HG02840 (cell line): ENCODE measurements around the gene CYB5R3.
"Not testable (repeated sequence)": the region's sequence is repeated elsewhere in the genome, so short reads cannot be mapped to it uniquely, and the experiment has no call there.

ENCODE experiments used
- ATAC-seq: cut with Tn5 transposase; IDR thresholded peaks from one replicate; pipeline ENCODE4 v1.9.1; 2021; ENCODE audit warnings: mild to moderate bottlenecking, moderate library complexity, moderate number of reproducible peaks; ENCODE audit not compliant: unreplicated experiment, low FRiP score

CYB5R3 gene

DNA sequence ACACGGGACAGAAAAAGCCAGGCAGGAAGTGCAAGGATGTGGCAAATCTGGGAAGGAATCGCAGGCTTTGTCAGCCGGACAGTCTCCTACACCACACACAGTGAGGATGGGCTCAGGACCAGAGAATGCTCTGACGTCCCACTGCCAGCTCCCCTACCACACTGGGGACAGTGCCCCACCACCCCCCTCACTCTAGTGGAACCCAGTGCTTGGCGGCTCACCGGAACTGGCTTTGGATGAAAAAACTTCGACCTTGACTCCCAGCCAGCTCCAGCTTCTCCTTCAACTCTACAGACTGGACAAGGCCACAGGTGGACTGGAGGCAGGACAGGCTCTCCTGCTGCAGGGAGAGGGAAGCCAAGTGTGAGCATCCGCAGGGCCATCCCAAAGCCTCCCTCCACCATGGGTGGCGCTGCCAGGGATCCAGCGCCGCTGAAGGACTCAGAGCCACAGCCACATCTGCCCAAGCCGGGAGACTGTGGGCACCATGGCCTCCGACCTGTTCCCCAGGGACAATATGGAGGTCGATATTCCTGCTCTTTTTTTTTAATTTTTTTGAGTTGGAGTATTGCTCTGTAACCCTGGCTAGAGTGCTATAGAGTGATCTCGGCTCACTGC, 71.5 kb downstream of the CYB5R3 start:
- ATAC-seq, result no peak

DNA sequence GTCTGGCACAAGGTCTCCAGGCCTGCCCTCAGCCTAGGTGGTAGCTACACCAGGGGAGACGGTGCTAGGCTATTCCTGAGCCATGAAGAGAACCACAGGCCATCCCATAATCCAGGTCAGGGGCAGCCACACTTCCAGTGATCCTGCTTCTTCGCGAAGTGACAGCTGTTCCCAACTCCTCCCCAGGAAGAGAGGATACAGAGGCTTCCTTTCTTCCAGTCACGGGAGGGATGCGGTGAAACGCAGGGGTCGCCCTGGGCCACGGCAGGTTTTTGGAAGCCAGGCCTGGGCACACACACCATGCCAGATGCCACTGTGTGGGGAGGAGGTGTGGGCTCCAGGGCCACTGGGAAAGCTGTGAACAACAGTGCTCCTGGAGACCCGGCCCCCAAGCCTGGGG, 72.1 kb downstream of the CYB5R3 start:
- not testable (repeated sequence) for ATAC-seq

DNA sequence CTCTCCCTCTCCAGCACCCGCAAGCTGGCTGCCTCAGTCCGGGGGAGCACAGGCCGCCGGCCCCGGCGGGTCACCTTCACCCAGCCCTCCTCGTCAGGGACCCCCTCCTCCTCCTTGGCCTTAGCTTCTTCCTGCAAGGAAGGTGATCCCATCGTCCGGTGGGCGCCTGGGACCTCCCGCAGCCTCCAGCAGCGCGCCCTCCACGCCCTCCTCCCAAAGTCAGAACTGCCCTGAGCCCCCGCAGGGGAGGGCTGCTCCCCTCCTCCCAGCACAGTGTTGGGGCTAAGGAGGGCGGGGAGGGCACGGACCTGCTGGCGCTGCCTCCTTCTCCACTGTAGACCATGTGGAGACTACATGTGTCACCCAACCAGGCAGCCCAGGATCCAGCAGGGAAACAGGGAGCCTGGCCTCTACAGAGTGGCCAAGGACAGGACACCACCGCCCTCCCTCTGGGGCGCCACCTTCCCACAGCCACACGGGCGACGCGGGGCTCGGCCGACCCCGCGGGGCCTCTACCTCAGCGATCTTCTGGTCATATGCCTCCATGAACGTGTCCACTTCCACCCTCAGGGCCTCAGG, 73.1 kb downstream of the CYB5R3 start:
- ATAC-seq, result not testable (repeated sequence)

DNA sequence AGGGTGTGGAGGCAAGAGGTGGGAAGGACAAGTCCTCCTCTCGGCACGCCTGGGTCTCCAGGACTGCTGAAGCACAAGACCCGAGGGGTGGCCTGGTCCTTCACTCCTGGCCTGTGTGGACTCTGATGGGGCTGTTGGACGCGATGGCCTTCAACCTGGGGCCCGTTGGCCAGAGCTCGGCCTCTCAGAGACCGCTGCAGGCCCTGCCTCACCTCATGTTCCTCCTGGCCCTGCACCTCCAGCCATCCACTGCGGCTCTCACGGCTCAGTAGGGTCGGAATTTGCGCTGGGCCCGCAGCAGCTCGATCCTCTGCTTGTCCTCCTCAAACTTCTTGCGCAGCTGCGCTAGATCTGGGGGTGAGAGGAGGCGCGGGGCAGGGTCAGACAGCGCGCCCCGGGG, 74.7 kb downstream of the CYB5R3 start:
- ATAC-seq, result not testable (repeated sequence)

DNA sequence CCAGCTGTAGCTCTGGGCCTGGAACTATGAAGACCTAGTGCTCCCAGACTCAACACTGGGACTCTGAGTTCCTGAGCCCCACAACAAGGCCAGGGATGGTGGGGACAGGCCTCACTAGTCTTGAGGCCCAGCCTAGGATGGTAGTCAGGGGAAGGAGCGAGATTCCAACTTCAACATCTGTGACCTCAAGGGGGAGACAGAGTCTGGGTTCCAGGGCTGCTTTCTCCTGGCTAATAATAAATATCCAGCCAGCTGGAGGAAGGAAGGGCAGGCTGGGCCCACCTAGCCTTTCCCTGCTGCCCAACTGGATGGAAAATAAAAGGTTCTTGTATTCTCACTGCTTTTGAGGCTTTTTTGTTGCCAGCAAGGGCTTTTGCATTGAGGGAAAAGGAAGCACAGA, 75.1 kb downstream of the CYB5R3 start:
- not testable (repeated sequence) for ATAC-seq

DNA sequence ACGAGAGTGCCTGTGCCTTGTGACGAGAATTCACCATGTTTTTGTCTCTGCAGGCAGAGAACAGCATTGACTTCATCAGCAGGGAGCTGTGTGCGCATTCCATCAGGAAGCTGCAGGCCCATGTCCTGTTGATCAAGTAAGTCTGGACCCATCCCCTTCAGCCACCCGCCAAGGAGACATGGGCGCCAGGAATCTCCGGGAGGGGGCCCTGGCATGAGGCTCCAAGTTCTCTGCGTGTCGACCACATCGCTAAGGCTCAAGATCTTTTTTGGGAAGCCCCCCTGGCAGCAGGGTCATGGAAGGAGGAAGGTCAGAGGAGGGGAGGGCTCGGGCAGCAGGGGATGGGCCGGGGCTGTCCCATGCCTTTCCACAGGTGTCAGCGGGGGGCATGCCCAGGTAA, 78.1 kb downstream of the CYB5R3 start:
- ATAC-seq, result not testable (repeated sequence)

DNA sequence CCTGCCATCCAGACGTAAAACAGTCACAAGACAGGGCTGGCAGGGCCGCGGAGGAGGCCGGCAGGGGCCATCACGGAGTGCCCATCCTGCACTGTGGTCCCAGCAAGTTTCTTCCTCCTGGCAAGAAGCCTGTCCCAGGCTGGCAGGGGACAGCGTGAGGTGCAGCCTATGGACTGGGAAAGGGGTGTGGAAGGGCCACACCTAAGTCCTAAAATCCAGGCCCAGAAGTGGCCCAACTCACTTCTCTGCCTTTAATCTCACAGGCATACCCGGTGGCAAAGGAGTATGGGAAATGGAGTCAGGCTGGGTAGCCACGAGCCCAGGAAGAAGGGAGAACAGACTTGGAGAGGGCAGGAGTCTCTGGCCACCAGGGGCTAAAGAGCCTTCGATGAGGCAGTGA, 78.6 kb downstream of the CYB5R3 start:
- not testable (repeated sequence) for ATAC-seq

DNA sequence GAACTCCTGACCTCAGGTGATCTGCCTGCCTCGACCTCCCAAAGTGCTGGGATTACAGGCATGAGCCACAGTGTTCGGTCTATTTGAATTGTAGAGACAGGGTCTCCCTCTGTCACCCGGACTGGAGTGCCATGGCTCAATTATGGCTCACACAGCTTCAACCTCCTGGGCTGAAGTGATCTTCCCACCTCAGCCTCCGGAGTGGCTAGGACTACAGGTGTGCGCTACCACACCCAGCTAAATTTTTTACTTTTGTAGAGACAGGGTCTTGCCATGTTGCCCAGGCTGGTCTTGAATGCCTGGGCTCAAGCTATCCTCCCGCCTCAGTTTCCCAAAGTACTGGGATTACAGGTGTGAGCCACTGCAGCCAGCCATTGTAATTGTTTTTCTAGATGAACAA, 81.2 kb downstream of the CYB5R3 start:
- ATAC-seq, result not testable (repeated sequence)
